HepG2 (cell line): ENCODE data around the gene COPS6. TPM values are rescaled to one million over a fixed set of nuclear protein-coding genes. Genes with fewer than 3 reads are reported as not detected.

Source experiments
- AGO2 ChIP-seq: fragments of 200-400 bp; formaldehyde crosslinking; optimal IDR thresholded peaks from 2 replicates; pipeline ENCODE3; 2017; ENCODE audit warnings: mild to moderate bottlenecking, low read depth, low read length, moderate library complexity
- ATF7-NPFF ChIP-seq: sonication (generic); formaldehyde crosslinking; IDR thresholded peaks from 2 replicates; pipeline ENCODE4 v1.8.1; 2023; ENCODE audit warnings: mild to moderate bottlenecking, low read depth, missing genetic modification reagents, moderate library complexity
- CAMTA2 ChIP-seq: sonication (generic); formaldehyde crosslinking; IDR thresholded peaks from 2 replicates; pipeline ENCODE4 v1.4.0; 2020; ENCODE audit warnings: mild to moderate bottlenecking, missing genetic modification reagents, borderline replicate concordance
- ERF ChIP-seq: IDR thresholded peaks from 2 replicates; pipeline ENCODE4 v1.6.1; 2018; ENCODE audit warnings: missing biosample characterization, missing genetic modification reagents
- FLYWCH1 ChIP-seq: sonication (generic); formaldehyde crosslinking; IDR thresholded peaks from 2 replicates; pipeline ENCODE4 v1.8.1; 2023; ENCODE audit warnings: mild to moderate bottlenecking, missing genetic modification reagents
- HMGA1 ChIP-seq: sonication (generic); formaldehyde crosslinking; conservative IDR thresholded peaks from 2 replicates; pipeline ENCODE4 v1.4.0; 2020; ENCODE audit warnings: missing genetic modification reagents
- KLF11 ChIP-seq: IDR thresholded peaks from 2 replicates; pipeline ENCODE4 v1.6.1; 2016; ENCODE audit warnings: missing compliant biosample characterization
- KLF6 ChIP-seq: IDR thresholded peaks from 2 replicates; pipeline ENCODE4 v1.8.0; 2016; ENCODE audit warnings: missing biosample characterization, missing genetic modification reagents
- MTA1 ChIP-seq: sonication (generic); formaldehyde crosslinking; IDR thresholded peaks from 2 replicates; pipeline ENCODE4 v1.4.0; 2020; ENCODE audit warnings: missing genetic modification reagents, mild to moderate bottlenecking, borderline replicate concordance
- REL ChIP-seq: sonication (generic); formaldehyde crosslinking; conservative IDR thresholded peaks from 2 replicates; pipeline ENCODE4 v1.8.0; 2022; ENCODE audit warnings: mild to moderate bottlenecking, missing genetic modification reagents, moderate library complexity
- SP4 ChIP-seq: sonication (generic); formaldehyde crosslinking; IDR thresholded peaks from 2 replicates; pipeline ENCODE4 v1.8.1; 2023; ENCODE audit warnings: mild to moderate bottlenecking, missing genetic modification reagents
- ZBTB38 ChIP-seq: sonication (generic); formaldehyde crosslinking; IDR thresholded peaks from 2 replicates; pipeline ENCODE4 v1.5.1; 2020; ENCODE audit warnings: mild to moderate bottlenecking, missing genetic modification reagents
- ZEB1 ChIP-seq: IDR thresholded peaks from 2 replicates; pipeline ENCODE4 v1.6.1; 2012; ENCODE audit warnings: mild to moderate bottlenecking, low read depth, inconsistent platforms; ENCODE audit not compliant: insufficient replicate concordance
- ZMAT3 ChIP-seq: sonication (generic); formaldehyde crosslinking; conservative IDR thresholded peaks from 2 replicates; pipeline ENCODE4 v1.7.0; 2021; ENCODE audit warnings: missing genetic modification reagents
- ZMYM2 ChIP-seq: sonication (generic); formaldehyde crosslinking; IDR thresholded peaks from 2 replicates; pipeline ENCODE4 v1.8.0; 2022; ENCODE audit warnings: mild to moderate bottlenecking, missing genetic modification reagents
- ZNF205 ChIP-seq: IDR thresholded peaks from 2 replicates; pipeline ENCODE4 v1.6.1; 2018; ENCODE audit warnings: missing biosample characterization, missing genetic modification reagents
- ZNF292 ChIP-seq: sonication (generic); formaldehyde crosslinking; IDR thresholded peaks from 2 replicates; pipeline ENCODE4 v1.8.1; 2022; ENCODE audit warnings: mild to moderate bottlenecking, low read depth, missing genetic modification reagents, borderline replicate concordance
- ZNF629 ChIP-seq: sonication (generic); formaldehyde crosslinking; conservative IDR thresholded peaks from 2 replicates; pipeline ENCODE4 v1.5.0; 2020; ENCODE audit warnings: missing genetic modification reagents
- ZNF703 ChIP-seq: sonication (generic); formaldehyde crosslinking; IDR thresholded peaks from 2 replicates; pipeline ENCODE4 v1.5.1; 2020; ENCODE audit warnings: missing genetic modification reagents, mild to moderate bottlenecking, moderate library complexity, borderline replicate concordance
- ZNF713 ChIP-seq: sonication (generic); formaldehyde crosslinking; IDR thresholded peaks from 2 replicates; pipeline ENCODE4 v1.4.0; 2020; ENCODE audit warnings: mild to moderate bottlenecking, missing genetic modification reagents
- ZNF772 ChIP-seq: sonication (generic); formaldehyde crosslinking; IDR thresholded peaks from 2 replicates; pipeline ENCODE4 v1.5.0; 2020; ENCODE audit warnings: mild to moderate bottlenecking, missing genetic modification reagents
- ZNF879 ChIP-seq: sonication (generic); formaldehyde crosslinking; IDR thresholded peaks from 2 replicates; pipeline ENCODE4 v1.8.1; 2023; ENCODE audit warnings: missing genetic modification reagents
- ZSCAN9 ChIP-seq: IDR thresholded peaks from 2 replicates; pipeline ENCODE4 v1.6.1; 2016; ENCODE audit warnings: borderline replicate concordance
- ZZZ3 ChIP-seq: sonication (generic); formaldehyde crosslinking; IDR thresholded peaks from 2 replicates; pipeline ENCODE4 v1.4.0; 2020; ENCODE audit warnings: missing genetic modification reagents, mild to moderate bottlenecking, borderline replicate concordance
- polyA plus RNA-seq, 8 experiments: library from polyadenylated mRNA; depleted of rRNA in 3 of 8; stranded (reverse) in 7 of 8; unstranded in 1 of 8; fragments of >200 nt; fragmentation: Illumina TruSeq in 4 of 8; extraction: Trizol in 4 of 8; gene quantifications; 2 replicates each; pipeline versions ENCODE4 v1.2.1 to v1.2.3, GENCODE V29; 2011 to 2016; ENCODE audit warnings: low read depth in 4 of 8, missing spikeins in 1 of 8, mixed read lengths in 1 of 8; ENCODE audit not compliant: insufficient read depth in 1 of 8
- total RNA-seq, 5 experiments: library from RNA; depleted of rRNA; stranded (reverse); fragments of >200 nt; fragmentation: Illumina TruSeq; extraction: Trizol; gene quantifications; 2 replicates each; pipeline ENCODE4 v1.2.3, GENCODE V29; 2016; ENCODE audit warnings: low read depth in 1 of 5
- TF ChIP-seq, protein P1 (sequence below), 2 experiments: fragments of 450-650 bp in 1 of 2; sonication (generic) in 1 of 2; formaldehyde crosslinking; IDR thresholded peaks; 2 replicates each; pipeline versions ENCODE4 v1.5.0 to v1.8.0; 2020 to 2022; ENCODE audit warnings: mild to moderate bottlenecking in 1 of 2, missing genetic modification reagents in 1 of 2
- TF ChIP-seq, protein P2 (sequence below): sonication (generic); formaldehyde crosslinking; IDR thresholded peaks from 2 replicates; pipeline ENCODE4 v1.4.0; 2020; ENCODE audit warnings: mild to moderate bottlenecking, low read depth, missing genetic modification reagents
- TF ChIP-seq, protein P3 (sequence below): sonication (generic); formaldehyde crosslinking; IDR thresholded peaks from 2 replicates; pipeline ENCODE4 v1.4.0; 2020; ENCODE audit warnings: missing genetic modification reagents
- TF ChIP-seq, protein P4 (sequence below): sonication (generic); formaldehyde crosslinking; IDR thresholded peaks from 2 replicates; pipeline ENCODE4 v1.4.0; 2020; ENCODE audit warnings: missing genetic modification reagents; ENCODE audit errors: not compliant biosample characterization

COPS6 gene
- total and polyA plus RNA-seq, 2 of the 13 experiments (the other 11 are each of a cell fraction or from before 2014, with no cell fraction given): 33.4 to 117 TPM

DNA sequence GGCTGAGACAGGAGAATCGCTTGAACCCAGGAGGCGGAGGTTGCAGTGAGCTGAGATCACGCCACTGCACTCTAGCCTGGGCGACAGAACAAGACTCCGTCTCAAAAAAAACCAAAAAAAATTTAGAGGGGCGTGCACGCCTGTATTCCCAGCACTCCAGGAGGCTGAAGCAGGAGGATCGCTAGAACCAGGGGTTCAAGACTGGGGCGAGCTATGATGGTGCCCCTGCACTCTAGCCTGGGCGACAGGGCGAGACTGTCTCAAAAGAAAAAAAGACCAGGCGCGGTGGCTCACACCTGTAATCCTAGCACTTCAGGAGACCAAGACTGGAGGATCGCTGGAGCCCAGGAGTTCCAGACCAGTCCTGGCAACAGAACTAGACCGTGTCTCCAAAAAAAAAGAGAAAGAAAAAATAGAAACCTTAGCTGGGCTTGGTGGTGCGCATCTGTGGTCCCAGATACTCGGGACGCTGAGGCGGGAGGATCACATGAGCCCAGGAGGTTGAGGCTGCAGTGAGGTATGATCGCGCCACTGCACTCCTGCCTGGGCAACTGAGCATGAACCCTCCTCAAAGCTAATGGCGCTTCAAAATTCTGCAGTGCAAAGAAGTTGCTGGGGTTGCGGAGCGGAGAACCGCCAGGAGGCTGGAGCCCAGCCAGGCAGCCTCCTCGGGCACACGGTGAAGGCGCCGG lies 37.6 kb downstream of the COPS6 start (continued):
- TF ChIP-seq CAMTA2 (CRISPR knock-in tag) (no peak), REL (CRISPR knock-in tag) (no peak), ZNF772 (CRISPR knock-in tag) (no peak; the same call in 1 of the 2 replicates), ZNF703 (CRISPR knock-in tag) (no peak), ZSCAN9 (no peak), ZNF879 (CRISPR knock-in tag) (0 out of 2 replicates have a peak, but pooled peaks have one; percentile 30), ZZZ3 (CRISPR knock-in tag) (no peak), ATF7-NPFF (CRISPR knock-in tag) (no peak), ZMYM2 (CRISPR knock-in tag) (no peak), ZNF629 (peak; percentile 93), HMGA1 (CRISPR knock-in tag) (no peak), KLF6 (CRISPR knock-in tag) (no peak; the same call in 1 of the 2 replicates), FLYWCH1 (CRISPR knock-in tag) (no peak), MTA1 (CRISPR knock-in tag) (no peak), ZBTB38 (CRISPR knock-in tag) (0 out of 2 replicates have a peak, but pooled peaks have one; percentile 10), AGO2 (peak; percentile 50), ZNF205 (0 out of 2 replicates have a peak, but pooled peaks have one; percentile 19), ZEB1 (peak; percentile 50), ERF (no peak; the same call in 1 of the 2 replicates), ZNF292 (CRISPR knock-in tag) (no peak), KLF11 (CRISPR knock-in tag) (no peak), SP4 (CRISPR knock-in tag) (no peak), ZMAT3 (CRISPR knock-in tag) (peak; percentile 24; the same call in 1 of the 2 replicates), ZNF713 (CRISPR knock-in tag) (0 out of 2 replicates have a peak, but pooled peaks have one; percentile 4)
- TF ChIP-seq, protein P1, sequence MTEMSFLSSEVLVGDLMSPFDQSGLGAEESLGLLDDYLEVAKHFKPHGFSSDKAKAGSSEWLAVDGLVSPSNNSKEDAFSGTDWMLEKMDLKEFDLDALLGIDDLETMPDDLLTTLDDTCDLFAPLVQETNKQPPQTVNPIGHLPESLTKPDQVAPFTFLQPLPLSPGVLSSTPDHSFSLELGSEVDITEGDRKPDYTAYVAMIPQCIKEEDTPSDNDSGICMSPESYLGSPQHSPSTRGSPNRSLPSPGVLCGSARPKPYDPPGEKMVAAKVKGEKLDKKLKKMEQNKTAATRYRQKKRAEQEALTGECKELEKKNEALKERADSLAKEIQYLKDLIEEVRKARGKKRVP (CRISPR knock-in tag; IDR thresholded peaks at IDR 0.05): no peak
- TF ChIP-seq, protein P2, sequence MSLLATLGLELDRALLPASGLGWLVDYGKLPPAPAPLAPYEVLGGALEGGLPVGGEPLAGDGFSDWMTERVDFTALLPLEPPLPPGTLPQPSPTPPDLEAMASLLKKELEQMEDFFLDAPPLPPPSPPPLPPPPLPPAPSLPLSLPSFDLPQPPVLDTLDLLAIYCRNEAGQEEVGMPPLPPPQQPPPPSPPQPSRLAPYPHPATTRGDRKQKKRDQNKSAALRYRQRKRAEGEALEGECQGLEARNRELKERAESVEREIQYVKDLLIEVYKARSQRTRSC (CRISPR knock-in tag): no peak
- TF ChIP-seq, protein P3, sequence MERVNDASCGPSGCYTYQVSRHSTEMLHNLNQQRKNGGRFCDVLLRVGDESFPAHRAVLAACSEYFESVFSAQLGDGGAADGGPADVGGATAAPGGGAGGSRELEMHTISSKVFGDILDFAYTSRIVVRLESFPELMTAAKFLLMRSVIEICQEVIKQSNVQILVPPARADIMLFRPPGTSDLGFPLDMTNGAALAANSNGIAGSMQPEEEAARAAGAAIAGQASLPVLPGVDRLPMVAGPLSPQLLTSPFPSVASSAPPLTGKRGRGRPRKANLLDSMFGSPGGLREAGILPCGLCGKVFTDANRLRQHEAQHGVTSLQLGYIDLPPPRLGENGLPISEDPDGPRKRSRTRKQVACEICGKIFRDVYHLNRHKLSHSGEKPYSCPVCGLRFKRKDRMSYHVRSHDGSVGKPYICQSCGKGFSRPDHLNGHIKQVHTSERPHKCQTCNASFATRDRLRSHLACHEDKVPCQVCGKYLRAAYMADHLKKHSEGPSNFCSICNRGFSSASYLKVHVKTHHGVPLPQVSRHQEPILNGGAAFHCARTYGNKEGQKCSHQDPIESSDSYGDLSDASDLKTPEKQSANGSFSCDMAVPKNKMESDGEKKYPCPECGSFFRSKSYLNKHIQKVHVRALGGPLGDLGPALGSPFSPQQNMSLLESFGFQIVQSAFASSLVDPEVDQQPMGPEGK: no peak
- TF ChIP-seq, protein P4, sequence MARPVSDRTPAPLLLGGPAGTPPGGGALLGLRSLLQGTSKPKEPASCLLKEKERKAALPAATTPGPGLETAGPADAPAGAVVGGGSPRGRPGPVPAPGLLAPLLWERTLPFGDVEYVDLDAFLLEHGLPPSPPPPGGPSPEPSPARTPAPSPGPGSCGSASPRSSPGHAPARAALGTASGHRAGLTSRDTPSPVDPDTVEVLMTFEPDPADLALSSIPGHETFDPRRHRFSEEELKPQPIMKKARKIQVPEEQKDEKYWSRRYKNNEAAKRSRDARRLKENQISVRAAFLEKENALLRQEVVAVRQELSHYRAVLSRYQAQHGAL: no peak
